ENCODE data around the gene STUB1. TPM values are rescaled to one million over a fixed set of nuclear protein-coding genes. Genes with fewer than 3 reads are reported as not detected.

STUB1 gene
- total and polyA plus RNA-seq, 2 donors (not counting 1 experiment from before 2014, with no cell fraction given) = 94.3 to 116 TPM

GRCh38 chr16:726438-727290 is 46.5 kb downstream of the STUB1 start, which contains the start of the genes CCDC78 and HAGHL:
Gene CCDC78, minus strand, starts transcription at chr16:726443. Its CDS starts 76 bp downstream, at chr16:726367.
Gene HAGHL, plus strand, starts transcription at chr16:727106. Its CDS starts 404 bp downstream, at chr16:727510.
- CTCF ChIA-PET = interaction anchor here (1.1 to 1.8 kb wide), 3 partner anchors 11 to 14 kb away, joined by 3 to 8 read pairs (median 4); partner anchors contain the start of gene CIAO3

More at GRCh38 chr16:726438-727290, 46.5 kb downstream of the STUB1 start, which contains the start of the genes CCDC78 and HAGHL:
- POLR2A ChIA-PET = interaction anchor here (0.6 to 2.2 kb wide), 2 partner anchors 11 to 28 kb away, joined by 7 to 11 read pairs; partner anchors contain the start of gene METRN
- H3K4me1 Mint-ChIP-seq = peaks cover 19% of the 10 kb centered on the region
- Histone ChIP-seq H3K4me2 (replicated peaks; ENCODE audit: low read depth, low read length, poor library complexity, severe bottlenecking) (peak within 1 kb of the TSS; percentile 97), H4K20me1 (ENCODE audit: control insufficient read depth, insufficient read depth, low read length, poor library complexity, severe bottlenecking) (peaks cover 19% of the 10 kb centered on the region), H3K4me1 (ENCODE audit: control insufficient read depth in 2 of 2, insufficient read depth in 2 of 2, low read length in 2 of 2) (peaks cover 13 to 34% of the 10 kb centered on the region in 2 donors), H3K27me3 (replicated peaks in 1 of 4; ENCODE audit: control extremely low read depth in 1 of 4, control insufficient read depth in 3 of 4, insufficient read depth in 4 of 4, low read length in 3 of 4) (no peaks in the 10 kb centered on the region), H3K9ac (ENCODE audit: low read length) (peak within 1 kb of the TSS; percentile 86), H3K27ac (ENCODE audit: low read length in 2 of 2) (peak within 1 kb of the TSS; percentile 73 to 87), H2AFZ (ENCODE audit: insufficient read depth, low read depth, low read length, poor library complexity, severe bottlenecking) (peak within 1 kb of the TSS; percentile 62), H3K9me3 (ENCODE audit: control extremely low read depth in 1 of 3, control insufficient read depth in 2 of 3, insufficient read depth in 1 of 3, low read length in 2 of 3) (peaks cover 0 to 1% (median 0%) of the 10 kb centered on the region in 3 donors), H3K36me3 (replicated peaks in 1 of 2; ENCODE audit: control extremely low read depth in 1 of 2, control insufficient read depth in 1 of 2, extremely low read depth in 1 of 2, insufficient read depth in 2 of 2, low read length in 1 of 2) (peaks cover 0 to 6% of the 10 kb centered on the region in 2 experiments), H3K79me2 (ENCODE audit: control insufficient read depth, insufficient read depth, low read length) (no peaks in the 10 kb centered on the region), H3K4me3 (ENCODE audit: control extremely low read depth in 1 of 5, extremely low read depth in 1 of 5, insufficient read depth in 1 of 5, low read depth in 2 of 5, low read length in 4 of 5) (peak within 1 kb of the TSS; percentile 42 to 81 (median 70))
- ATAC-seq (ENCODE audit: low read depth) = peak; percentile 59
- DNase-seq = peak; percentile 79
- peak within 1 kb of the TSS; percentile 74 for H3K27ac Mint-ChIP-seq
- WGBS (ENCODE audit: insufficient coverage) = 3% methylated on average over 81 of the region's 88 CpGs
- no peak for TF ChIP-seq CTCF (IDR thresholded peaks at IDR 0.05)
- no peaks in the 10 kb centered on the region for H3K9me3 Mint-ChIP-seq (ENCODE audit: insufficient read depth)
- no peaks in the 10 kb centered on the region for H3K27me3 Mint-ChIP-seq
- intact Hi-C loops (cut with micrococcal nuclease) = loop anchor here (1.0 to 5.0 kb wide), 2 partner anchors 62 to 886 kb away; partner anchors contain the start of genes CHTF18, CRAMP1, IFT140 and RPUSD1
- peak within 1 kb of the TSS; percentile 79 for H3K4me3 Mint-ChIP-seq

Measured in B cell (primary cell).